ENCODE results near the gene VMP1. TPM values are rescaled to one million over a fixed set of nuclear protein-coding genes. Genes with fewer than 3 reads are reported as not detected.

VMP1 gene
- total and polyA plus RNA-seq, 2 donors (not counting 1 experiment from before 2014, with no cell fraction given) = 125 to 235 TPM

- no peak for DNase-seq (ENCODE audit: low read depth in 2 of 2)
- Histone ChIP-seq H3K4me2 (ENCODE audit: extremely low read depth, insufficient read depth, low read length) (no peak overlapping the region), H3K9ac (ENCODE audit: insufficient read depth, low read length) (no peak overlapping the region), H3K36me3 (ENCODE audit: control insufficient read depth, insufficient read depth, low read length) (peaks cover 1% of the 10 kb centered on the region), H3K27me3 (ENCODE audit: control insufficient read depth, insufficient read depth, low read length) (no peaks in the 10 kb centered on the region), H4K20me1 (ENCODE audit: control insufficient read depth, extremely low read depth, insufficient read depth, low read length) (no peaks in the 10 kb centered on the region), H3K27ac (ENCODE audit: insufficient read depth, low read length) (no peak overlapping the region), H3K4me1 (ENCODE audit: control insufficient read depth, extremely low read depth, insufficient read depth, low read length) (peaks cover 4% of the 10 kb centered on the region), H3K4me3 (replicated peaks in 1 of 4; ENCODE audit: control extremely low read depth in 1 of 4, insufficient read depth in 1 of 4, low read depth in 3 of 4, low read length in 4 of 4) (no peak overlapping the region), H2AFZ (ENCODE audit: low read length) (no peak overlapping the region), H3K79me2 (ENCODE audit: control insufficient read depth, insufficient read depth, low read length) (no peaks in the 10 kb centered on the region), H3K9me3 (ENCODE audit: control insufficient read depth, insufficient read depth, low read depth, low read length) (no peaks in the 10 kb centered on the region)
- TF ChIP-seq EZH2 (IDR thresholded peaks at IDR 0.05; ENCODE audit: low read length, missing control alignments) = no peak
- TF ChIP-seq CTCF (conservative IDR thresholded peaks at IDR 0.05 in 1 of 2, IDR thresholded peaks at IDR 0.05 in 1 of 2; ENCODE audit: low read depth in 1 of 2, low read length in 2 of 2) = no peak
These were observed 69.1 kb downstream of the VMP1 start for GRCh38 chr17:59776577-59776976.

GRCh38 chr17:59777033-59777432, 69.6 kb downstream of the VMP1 start:
- Histone ChIP-seq H3K4me2 (ENCODE audit: extremely low read depth, insufficient read depth, low read length) (no peak overlapping the region), H4K20me1 (ENCODE audit: control insufficient read depth, extremely low read depth, insufficient read depth, low read length) (no peaks in the 10 kb centered on the region), H2AFZ (ENCODE audit: low read length) (no peak overlapping the region), H3K27ac (ENCODE audit: insufficient read depth, low read length) (no peak overlapping the region), H3K36me3 (ENCODE audit: control insufficient read depth, insufficient read depth, low read length) (peaks cover 1% of the 10 kb centered on the region), H3K4me3 (replicated peaks in 1 of 4; ENCODE audit: control extremely low read depth in 1 of 4, insufficient read depth in 1 of 4, low read depth in 3 of 4, low read length in 4 of 4) (no peak overlapping the region), H3K4me1 (ENCODE audit: control insufficient read depth, extremely low read depth, insufficient read depth, low read length) (peaks cover 4% of the 10 kb centered on the region), H3K9ac (ENCODE audit: insufficient read depth, low read length) (no peak overlapping the region), H3K79me2 (ENCODE audit: control insufficient read depth, insufficient read depth, low read length) (no peaks in the 10 kb centered on the region), H3K27me3 (ENCODE audit: control insufficient read depth, insufficient read depth, low read length) (no peaks in the 10 kb centered on the region), H3K9me3 (ENCODE audit: control insufficient read depth, insufficient read depth, low read depth, low read length) (no peaks in the 10 kb centered on the region)
- DNase-seq (ENCODE audit: low read depth in 2 of 2) = no peak
- no peak for TF ChIP-seq CTCF (conservative IDR thresholded peaks at IDR 0.05 in 1 of 2, IDR thresholded peaks at IDR 0.05 in 1 of 2; ENCODE audit: low read depth in 1 of 2, low read length in 2 of 2)

GRCh38 chr17:59778996-59779395, 71.5 kb downstream of the VMP1 start:
- H3K4me2 ChIP-seq (ENCODE audit: extremely low read depth, insufficient read depth, low read length) = no peak overlapping the region
- peaks cover 8% of the 10 kb centered on the region for H3K4me1 ChIP-seq (ENCODE audit: control insufficient read depth, extremely low read depth, insufficient read depth, low read length)
- no peaks in the 10 kb centered on the region for H3K27me3 ChIP-seq (ENCODE audit: control insufficient read depth, insufficient read depth, low read length)
- no peak for TF ChIP-seq EZH2 (IDR thresholded peaks at IDR 0.05; ENCODE audit: low read length, missing control alignments)
- TF ChIP-seq CTCF (conservative IDR thresholded peaks at IDR 0.05 in 1 of 2, IDR thresholded peaks at IDR 0.05 in 1 of 2; ENCODE audit: low read depth in 1 of 2, low read length in 2 of 2) = no peak
- no peak for DNase-seq (ENCODE audit: low read depth in 2 of 2)
- H2AFZ ChIP-seq (ENCODE audit: low read length) = no peak overlapping the region
- H3K9ac ChIP-seq (ENCODE audit: insufficient read depth, low read length) = no peak overlapping the region
- H3K27ac ChIP-seq (ENCODE audit: insufficient read depth, low read length) = no peak overlapping the region
- H3K9me3 ChIP-seq (ENCODE audit: control insufficient read depth, insufficient read depth, low read depth, low read length) = no peaks in the 10 kb centered on the region
- peaks cover 1% of the 10 kb centered on the region for H3K36me3 ChIP-seq (ENCODE audit: control insufficient read depth, insufficient read depth, low read length)
- H4K20me1 ChIP-seq (ENCODE audit: control insufficient read depth, extremely low read depth, insufficient read depth, low read length) = no peaks in the 10 kb centered on the region
- H3K79me2 ChIP-seq (ENCODE audit: control insufficient read depth, insufficient read depth, low read length) = no peaks in the 10 kb centered on the region
- no peak overlapping the region for H3K4me3 ChIP-seq (replicated peaks in 1 of 4; ENCODE audit: control extremely low read depth in 1 of 4, insufficient read depth in 1 of 4, low read depth in 3 of 4, low read length in 4 of 4)
